ENCODE measurements around the gene TMEM200C.

TMEM200C gene

GRCh38 chr18:5853253-5853652 lies 42.1 kb downstream of the TMEM200C start:
- CTCF ChIA-PET: interaction anchor here (1.2 kb wide), 1 partner anchor 36 kb away, joined by 3 read pairs; no protein-coding TSS in a partner anchor
- Histone ChIP-seq H3K36me3 (ENCODE audit: control insufficient read depth in 2 of 2, insufficient read depth in 1 of 2, low read length in 2 of 2) (no peaks in the 10 kb centered on the region), H3K9me3 (ENCODE audit: control insufficient read depth, insufficient read depth, low read depth, low read length) (no peaks in the 10 kb centered on the region), H3K4me3 (ENCODE audit: low read depth, low read length) (no peak overlapping the region), H3K27ac (ENCODE audit: extremely low read depth, low read depth, low read length) (no peak overlapping the region), H3K4me1 (ENCODE audit: control insufficient read depth, insufficient read depth, low read length) (no peaks in the 10 kb centered on the region)
- TF ChIP-seq ZXDB (tag by site-specific recombination; IDR thresholded peaks at IDR 0.05) (no peak), KLF9 (tag by site-specific recombination; IDR thresholded peaks at IDR 0.05; ENCODE audit: low read depth) (no peak), ZBTB49 (tag by site-specific recombination; IDR thresholded peaks at IDR 0.05; ENCODE audit: low read depth) (no peak), ZNF518A (tag by site-specific recombination; conservative IDR thresholded peaks at IDR 0.05; ENCODE audit: low read depth) (no peak), GFI1B (tag by site-specific recombination; IDR thresholded peaks at IDR 0.05) (no peak), ZNF510 (tag by site-specific recombination; IDR thresholded peaks at IDR 0.05; ENCODE audit: insufficient replicate concordance) (no peak)
- POLR2A ChIA-PET: no interaction called here

GRCh38 chr18:5851998-5852397 lies 43.3 kb downstream of the TMEM200C start:
- H3K4me3 ChIP-seq (ENCODE audit: low read depth, low read length): no peak overlapping the region
- ChIA-PET POLR2A (no interaction called here), CTCF (interaction anchor here (0.7 to 2.6 kb wide), 3 partner anchors 10 to 781 kb away, joined by 3 to 9 read pairs (median 3); no protein-coding TSS in a partner anchor)
- TF ChIP-seq, protein P1, sequence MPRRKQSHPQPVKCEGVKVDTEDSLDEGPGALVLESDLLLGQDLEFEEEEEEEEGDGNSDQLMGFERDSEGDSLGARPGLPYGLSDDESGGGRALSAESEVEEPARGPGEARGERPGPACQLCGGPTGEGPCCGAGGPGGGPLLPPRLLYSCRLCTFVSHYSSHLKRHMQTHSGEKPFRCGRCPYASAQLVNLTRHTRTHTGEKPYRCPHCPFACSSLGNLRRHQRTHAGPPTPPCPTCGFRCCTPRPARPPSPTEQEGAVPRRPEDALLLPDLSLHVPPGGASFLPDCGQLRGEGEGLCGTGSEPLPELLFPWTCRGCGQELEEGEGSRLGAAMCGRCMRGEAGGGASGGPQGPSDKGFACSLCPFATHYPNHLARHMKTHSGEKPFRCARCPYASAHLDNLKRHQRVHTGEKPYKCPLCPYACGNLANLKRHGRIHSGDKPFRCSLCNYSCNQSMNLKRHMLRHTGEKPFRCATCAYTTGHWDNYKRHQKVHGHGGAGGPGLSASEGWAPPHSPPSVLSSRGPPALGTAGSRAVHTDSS (tag by site-specific recombination; IDR thresholded peaks at IDR 0.05): no peak
- TF ChIP-seq KLF10 (tag by site-specific recombination; IDR thresholded peaks at IDR 0.05) (no peak), ZNF544 (tag by site-specific recombination; IDR thresholded peaks at IDR 0.05) (no peak), ZNF600 (tag by site-specific recombination; IDR thresholded peaks at IDR 0.05) (no peak), GFI1B (tag by site-specific recombination; IDR thresholded peaks at IDR 0.05) (no peak), KLF1 (tag by site-specific recombination; IDR thresholded peaks at IDR 0.05) (no peak), ZNF473 (tag by site-specific recombination; IDR thresholded peaks at IDR 0.05) (no peak), ZNF132 (tag by site-specific recombination; IDR thresholded peaks at IDR 0.05; ENCODE audit: borderline replicate concordance) (no peak), ZIC2 (tag by site-specific recombination; IDR thresholded peaks at IDR 0.05) (no peak), ZBTB17 (tag by site-specific recombination; IDR thresholded peaks at IDR 0.05) (no peak)
- TF ChIP-seq, protein P2, sequence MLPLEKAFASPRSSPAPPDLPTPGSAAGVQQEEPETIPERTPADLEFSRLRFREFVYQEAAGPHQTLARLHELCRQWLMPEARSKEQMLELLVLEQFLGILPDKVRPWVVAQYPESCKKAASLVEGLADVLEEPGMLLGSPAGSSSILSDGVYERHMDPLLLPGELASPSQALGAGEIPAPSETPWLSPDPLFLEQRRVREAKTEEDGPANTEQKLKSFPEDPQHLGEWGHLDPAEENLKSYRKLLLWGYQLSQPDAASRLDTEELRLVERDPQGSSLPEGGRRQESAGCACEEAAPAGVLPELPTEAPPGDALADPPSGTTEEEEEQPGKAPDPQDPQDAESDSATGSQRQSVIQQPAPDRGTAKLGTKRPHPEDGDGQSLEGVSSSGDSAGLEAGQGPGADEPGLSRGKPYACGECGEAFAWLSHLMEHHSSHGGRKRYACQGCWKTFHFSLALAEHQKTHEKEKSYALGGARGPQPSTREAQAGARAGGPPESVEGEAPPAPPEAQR (tag by site-specific recombination; IDR thresholded peaks at IDR 0.05): no peak
- H3K4me1 ChIP-seq (ENCODE audit: control insufficient read depth, insufficient read depth, low read length): no peaks in the 10 kb centered on the region
- no peaks in the 10 kb centered on the region for H3K9me3 ChIP-seq (ENCODE audit: control insufficient read depth, insufficient read depth, low read depth, low read length)
- no peaks in the 10 kb centered on the region for H3K36me3 ChIP-seq (ENCODE audit: control insufficient read depth in 2 of 2, insufficient read depth in 1 of 2, low read length in 2 of 2)
- no peak overlapping the region for H3K27ac ChIP-seq (ENCODE audit: extremely low read depth, low read depth, low read length)

Data from HEK293 (cell line).